Endothelial cell of umbilical vein (primary cell): ENCODE measurements around the gene CDK4.

Experiments
- POLR2A ChIP-seq: IDR thresholded peaks from 2 replicates; pipeline ENCODE4 v1.6.1; 2012; ENCODE audit warnings: low read depth, mild to moderate bottlenecking, control low read depth, low read length
- POLR2AphosphoS5 ChIP-seq: IDR thresholded peaks from 2 replicates; pipeline ENCODE4 v1.6.1; 2012; ENCODE audit warnings: low read depth, mild to moderate bottlenecking, control low read depth, low read length, moderate library complexity; ENCODE audit not compliant: insufficient read depth
- TF ChIP-seq, protein P1 (sequence below), 2 donors: IDR thresholded peaks; 1 replicate in 1 of 2; 2 replicates in 1 of 2; pipeline ENCODE4 v1.5.1; 2011; ENCODE audit warnings: low read length in 2 of 2, mild to moderate bottlenecking in 2 of 2, moderate library complexity in 2 of 2, control low read depth in 1 of 2, inconsistent platforms in 1 of 2, low read depth in 1 of 2; ENCODE audit not compliant: insufficient read depth in 1 of 2; ENCODE audit errors: extremely low read depth in 1 of 2

DNA sequence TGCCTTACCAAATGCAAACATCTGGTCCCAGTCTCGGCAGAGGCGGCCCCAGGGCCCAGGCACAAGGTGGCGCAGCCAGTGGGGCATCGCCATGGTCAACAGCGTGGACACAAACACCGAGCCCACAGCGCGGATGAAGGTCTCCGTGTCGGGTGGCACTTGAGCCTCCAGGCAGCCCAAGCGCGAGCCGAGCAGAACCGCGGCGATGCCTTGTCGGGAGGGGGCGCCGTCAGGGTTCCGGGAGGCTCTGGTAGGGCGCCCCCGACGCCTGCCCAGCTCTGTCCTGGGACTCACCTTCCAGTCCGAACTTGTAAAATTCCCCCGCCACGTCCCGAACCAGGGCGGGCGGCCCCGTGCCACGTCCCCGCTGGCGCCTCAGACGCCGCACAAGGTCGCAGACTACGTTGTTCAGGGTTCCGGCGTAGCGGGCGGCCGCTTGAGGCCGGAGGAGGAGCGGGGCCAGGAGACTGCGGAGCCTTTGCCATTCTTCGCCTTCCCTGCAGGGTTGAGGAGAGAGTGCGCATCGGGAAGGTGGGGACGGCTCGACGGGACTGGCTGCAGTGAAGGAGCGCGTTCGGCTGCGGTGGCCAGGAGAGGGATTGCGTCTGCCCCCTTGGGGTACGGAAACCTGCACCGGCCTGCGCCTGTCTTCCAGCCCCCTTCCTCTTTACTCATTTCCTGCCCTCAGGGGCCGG, 13.0 kb upstream of the CDK4 start:
- TF ChIP-seq, protein P1, sequence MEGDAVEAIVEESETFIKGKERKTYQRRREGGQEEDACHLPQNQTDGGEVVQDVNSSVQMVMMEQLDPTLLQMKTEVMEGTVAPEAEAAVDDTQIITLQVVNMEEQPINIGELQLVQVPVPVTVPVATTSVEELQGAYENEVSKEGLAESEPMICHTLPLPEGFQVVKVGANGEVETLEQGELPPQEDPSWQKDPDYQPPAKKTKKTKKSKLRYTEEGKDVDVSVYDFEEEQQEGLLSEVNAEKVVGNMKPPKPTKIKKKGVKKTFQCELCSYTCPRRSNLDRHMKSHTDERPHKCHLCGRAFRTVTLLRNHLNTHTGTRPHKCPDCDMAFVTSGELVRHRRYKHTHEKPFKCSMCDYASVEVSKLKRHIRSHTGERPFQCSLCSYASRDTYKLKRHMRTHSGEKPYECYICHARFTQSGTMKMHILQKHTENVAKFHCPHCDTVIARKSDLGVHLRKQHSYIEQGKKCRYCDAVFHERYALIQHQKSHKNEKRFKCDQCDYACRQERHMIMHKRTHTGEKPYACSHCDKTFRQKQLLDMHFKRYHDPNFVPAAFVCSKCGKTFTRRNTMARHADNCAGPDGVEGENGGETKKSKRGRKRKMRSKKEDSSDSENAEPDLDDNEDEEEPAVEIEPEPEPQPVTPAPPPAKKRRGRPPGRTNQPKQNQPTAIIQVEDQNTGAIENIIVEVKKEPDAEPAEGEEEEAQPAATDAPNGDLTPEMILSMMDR (IDR thresholded peaks at IDR 0.05; ENCODE audit: extremely low read depth in 1 of 2, insufficient read depth in 1 of 2, low read depth in 1 of 2, low read length in 2 of 2) = peak; percentile 34 to 57
- TF ChIP-seq POLR2A (no peak), POLR2AphosphoS5 (peak; percentile 19)
